ENCODE data around the gene MAN2B1. TPM values are rescaled to one million over a fixed set of nuclear protein-coding genes. Genes with fewer than 3 reads are reported as not detected.

The MAN2B1 gene
- total and polyA plus RNA-seq, 2 of the 13 experiments (the other 11 are each of a cell fraction or from before 2014, with no cell fraction given): 23.6 to 23.8 TPM

- no peak for TF ChIP-seq DMTF1 (CRISPR knock-in tag; IDR thresholded peaks at IDR 0.05)
- peak; percentile 68 for TF ChIP-seq ISL2 (CRISPR knock-in tag; IDR thresholded peaks at IDR 0.05)
- peak; percentile 43; the same call in 1 of the 2 replicates for TF ChIP-seq ZNF772 (CRISPR knock-in tag; IDR thresholded peaks at IDR 0.05)
- no peak for TF ChIP-seq CBX1 (IDR thresholded peaks at IDR 0.05; ENCODE audit: low read depth)
- no peak for TF ChIP-seq ZNF629 (CRISPR knock-in tag; conservative IDR thresholded peaks at IDR 0.05)
- no peak for TF ChIP-seq NR2F6 (IDR thresholded peaks at IDR 0.05)
- TF ChIP-seq NR2F6 (CRISPR knock-in tag; IDR thresholded peaks at IDR 0.05): no peak
- peak; percentile 31; the same call in 1 of the 2 replicates for TF ChIP-seq SOX5 (CRISPR knock-in tag; IDR thresholded peaks at IDR 0.05; ENCODE audit: borderline replicate concordance)
- 0 out of 2 replicates have a peak, but pooled peaks have one; percentile 33 for TF ChIP-seq TIGD3 (CRISPR knock-in tag; IDR thresholded peaks at IDR 0.05; ENCODE audit: borderline replicate concordance)
- peak; percentile 100 for TF ChIP-seq GABPB1 (CRISPR knock-in tag; IDR thresholded peaks at IDR 0.05)
- TF ChIP-seq HOXA9 (CRISPR knock-in tag; IDR thresholded peaks at IDR 0.05; ENCODE audit: borderline replicate concordance): no peak
- peak; percentile 91 for TF ChIP-seq SMAD3 (CRISPR knock-in tag; IDR thresholded peaks at IDR 0.05)
- 0 out of 2 replicates have a peak, but pooled peaks have one; percentile 16 for TF ChIP-seq PPARG (CRISPR knock-in tag; conservative IDR thresholded peaks at IDR 0.05)
- peak; percentile 74; the same call in 1 of the 2 replicates for TF ChIP-seq HMGXB3 (CRISPR knock-in tag; IDR thresholded peaks at IDR 0.05; ENCODE audit: borderline replicate concordance)
- TF ChIP-seq ELF3 (CRISPR knock-in tag; IDR thresholded peaks at IDR 0.05): peak; percentile 44; the same call in 1 of the 2 replicates
- no peak for TF ChIP-seq ZKSCAN8 (CRISPR knock-in tag; IDR thresholded peaks at IDR 0.05; ENCODE audit: borderline replicate concordance)
- peak; percentile 63; the same call in 1 of the 2 replicates for TF ChIP-seq ZSCAN31 (CRISPR knock-in tag; IDR thresholded peaks at IDR 0.05; ENCODE audit: low read depth)
- peak; percentile 66; the same call in 1 of the 2 replicates for TF ChIP-seq HIVEP1 (CRISPR knock-in tag; IDR thresholded peaks at IDR 0.05)
- TF ChIP-seq ESRRA (CRISPR knock-in tag; IDR thresholded peaks at IDR 0.05; ENCODE audit: low read depth): 0 out of 2 replicates have a peak, but pooled peaks have one; percentile 28
These were observed 30.1 kb upstream of the MAN2B1 start, which contains the start of gene FBXW9 (continued) for GRCh38 chr19:12696366-12697335.

Data from HepG2 (cell line).